SKM-1 (cell line): ENCODE data around the gene DGCR6L.
"Not testable (repeated sequence)": the region's sequence is repeated elsewhere in the genome, so short reads cannot be mapped to it uniquely, and the experiment has no call there.

Experiments used
- DNase-seq: peaks from one replicate; lab custom pipeline; 2025; ENCODE audit not compliant: unreplicated experiment; lab: John Stamatoyannopoulos, UW

The DGCR6L gene

DNA sequence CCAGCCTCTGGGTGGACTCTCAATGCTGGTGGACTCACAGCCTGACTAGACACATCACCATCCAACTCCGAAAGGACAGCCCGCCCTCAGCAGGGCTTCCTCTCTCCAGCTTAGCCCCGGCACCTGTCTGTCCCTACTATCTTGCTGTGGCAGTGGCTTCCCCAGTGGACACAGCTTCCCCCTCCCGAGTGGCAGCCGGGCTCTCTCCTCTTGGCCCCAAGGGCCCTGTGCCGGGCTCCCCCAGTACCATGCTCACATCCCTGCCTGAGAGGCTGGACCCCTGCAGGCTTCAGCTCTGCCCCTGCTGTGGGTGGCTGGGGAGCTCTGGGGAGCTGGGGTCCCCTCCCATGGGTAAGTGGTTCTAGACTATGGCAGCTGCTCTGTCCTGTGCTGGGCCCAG lies 9.1 kb downstream of the DGCR6L start:
- not testable (repeated sequence) for DNase-seq

DNA sequence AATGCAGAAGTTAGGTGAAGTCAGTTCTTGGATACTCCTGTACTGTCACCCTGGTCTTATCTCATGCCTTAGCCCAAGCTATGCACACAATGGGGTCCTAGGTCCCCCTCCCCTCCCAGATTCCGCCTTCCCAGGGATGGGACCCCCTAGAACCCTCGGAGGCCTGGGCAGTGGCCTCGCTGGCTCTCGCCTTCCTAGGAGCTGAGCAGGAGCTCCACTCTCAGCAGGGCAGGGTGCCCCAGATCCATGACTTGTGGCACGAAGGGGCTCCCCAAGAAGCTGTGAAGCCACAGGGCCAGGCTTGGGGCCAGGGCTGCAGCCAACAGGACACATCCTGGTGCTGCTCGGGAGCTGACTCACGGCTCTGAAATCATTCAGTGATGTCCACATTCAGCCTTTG lies 9.7 kb downstream of the DGCR6L start:
- DNase-seq = not testable (repeated sequence)

DNA sequence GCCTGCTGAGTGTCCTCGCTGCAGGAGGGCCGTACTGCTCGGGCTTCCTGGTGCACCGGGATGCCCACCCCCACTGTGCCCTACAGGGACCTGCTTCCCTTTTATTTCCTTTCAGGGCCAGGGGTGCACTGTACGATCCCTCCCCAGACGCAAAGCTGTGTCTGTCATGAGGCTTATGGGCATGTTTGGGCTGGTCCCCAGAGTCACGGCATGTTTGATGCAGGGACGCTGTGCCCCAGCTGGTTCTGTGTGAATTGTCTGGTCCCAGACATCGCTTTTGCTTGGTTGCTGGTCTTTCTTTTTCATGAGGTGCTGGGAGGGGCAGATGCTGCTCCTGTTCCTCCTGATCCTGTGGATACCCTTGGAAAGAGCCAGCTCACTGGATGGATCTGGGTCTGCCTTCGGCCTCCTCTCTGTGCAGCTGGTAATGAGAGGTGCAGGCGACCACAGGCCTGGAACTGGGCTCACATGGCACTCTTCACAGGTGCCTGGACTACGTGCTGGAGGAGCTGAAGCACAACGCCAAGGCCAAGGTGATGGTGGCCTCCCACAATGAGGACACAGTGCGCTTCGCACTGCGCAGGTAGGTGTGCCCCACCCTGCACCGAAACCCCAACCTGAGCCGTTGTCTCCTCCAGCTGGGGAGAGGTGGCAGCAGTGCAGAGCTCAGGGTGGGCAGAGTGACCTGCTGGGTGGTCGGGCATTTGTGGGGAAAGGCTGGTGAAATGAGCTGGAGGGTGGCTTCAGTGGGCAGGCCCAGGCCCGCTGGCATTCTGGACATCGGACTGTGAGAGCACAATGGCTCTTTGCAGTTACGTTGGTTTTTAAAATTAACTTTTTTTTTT lies 10.8 kb downstream of the DGCR6L start:
- DNase-seq = not testable (repeated sequence)

DNA sequence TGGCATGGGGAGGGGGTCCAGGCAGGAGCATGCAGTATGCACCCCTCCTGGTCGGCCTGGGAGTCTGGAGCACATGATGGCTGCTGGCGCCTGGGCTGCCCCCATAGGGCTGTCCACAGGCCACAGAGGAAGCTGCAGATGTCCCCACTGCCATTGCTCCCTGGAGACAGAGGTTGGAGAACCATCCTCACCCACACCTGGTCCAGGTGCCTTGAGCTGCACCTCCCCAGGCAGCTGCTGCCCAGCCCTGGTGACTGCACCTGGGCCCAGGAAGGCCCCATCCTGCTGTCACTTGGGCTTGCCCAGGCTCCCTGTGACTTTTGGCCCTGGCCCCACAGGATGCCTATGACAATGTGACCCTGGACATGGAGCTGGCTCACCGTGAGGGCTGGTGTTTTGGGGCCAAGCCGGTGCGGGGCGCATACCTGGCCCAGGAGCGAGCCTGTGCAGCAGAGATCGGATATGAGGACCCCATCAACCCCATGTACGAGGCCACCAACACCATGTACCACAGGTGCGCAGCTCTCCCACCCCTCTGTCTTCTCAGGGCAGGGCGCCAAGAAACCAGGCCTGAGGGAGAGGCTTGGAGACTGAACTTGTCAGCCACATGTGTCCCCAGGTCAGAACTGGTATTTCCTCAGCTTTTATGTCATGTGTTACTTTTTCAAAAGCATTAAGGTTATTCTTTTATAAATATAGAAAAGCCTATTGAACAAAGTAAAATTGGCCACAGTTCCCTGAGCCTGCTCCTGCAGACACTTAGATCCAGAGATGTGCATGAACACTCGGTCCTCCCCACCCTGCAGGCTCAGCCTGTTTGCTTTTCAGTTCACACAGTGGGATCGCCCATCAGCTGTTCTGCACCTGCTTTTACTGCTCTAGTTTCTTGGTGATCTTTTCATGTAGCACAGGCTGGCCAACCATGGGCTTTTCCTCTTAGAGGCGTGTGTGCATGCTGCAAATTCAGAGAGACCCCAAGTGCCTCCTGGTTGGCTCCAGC lies 12.1 kb downstream of the DGCR6L start:
- not testable (repeated sequence) for DNase-seq

DNA sequence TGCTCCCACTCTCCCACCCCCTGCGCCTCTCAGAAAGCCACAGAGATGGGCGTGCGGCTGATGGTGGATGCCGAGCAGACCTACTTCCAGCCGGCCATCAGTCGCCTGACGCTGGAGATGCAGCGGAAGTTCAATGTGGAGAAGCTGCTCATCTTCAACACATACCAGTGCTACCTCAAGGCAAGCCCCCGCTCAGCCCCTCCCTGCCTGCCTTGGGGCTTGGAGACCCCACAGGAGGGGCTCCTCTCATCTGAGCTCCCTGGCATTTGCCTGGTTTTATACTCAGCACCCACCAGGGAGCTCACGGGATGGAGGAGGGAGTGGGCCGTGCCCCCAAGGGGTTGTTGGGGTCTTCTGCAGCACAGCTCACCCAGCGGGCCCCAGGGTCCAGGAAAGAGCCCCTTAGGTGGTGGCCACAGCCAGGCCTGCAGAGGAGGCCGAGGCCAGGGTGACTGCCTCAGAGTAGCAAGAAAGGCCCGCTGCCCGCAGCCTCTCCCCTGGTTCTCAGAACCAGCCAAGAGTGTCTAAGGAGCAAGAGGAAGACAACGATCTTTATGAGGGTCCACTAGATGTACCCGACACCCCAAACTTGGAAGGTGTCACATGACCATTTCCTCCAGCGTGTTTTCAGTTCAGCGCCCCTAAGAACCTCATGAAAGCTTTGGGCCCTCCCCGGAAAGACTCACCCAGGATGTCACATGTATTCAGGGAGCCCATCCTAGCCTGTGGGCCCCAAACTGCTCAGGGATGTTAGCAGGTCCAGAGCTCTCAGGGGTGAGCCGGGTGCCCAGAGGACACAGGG lies 13.0 kb downstream of the DGCR6L start:
- DNase-seq = not testable (repeated sequence)

DNA sequence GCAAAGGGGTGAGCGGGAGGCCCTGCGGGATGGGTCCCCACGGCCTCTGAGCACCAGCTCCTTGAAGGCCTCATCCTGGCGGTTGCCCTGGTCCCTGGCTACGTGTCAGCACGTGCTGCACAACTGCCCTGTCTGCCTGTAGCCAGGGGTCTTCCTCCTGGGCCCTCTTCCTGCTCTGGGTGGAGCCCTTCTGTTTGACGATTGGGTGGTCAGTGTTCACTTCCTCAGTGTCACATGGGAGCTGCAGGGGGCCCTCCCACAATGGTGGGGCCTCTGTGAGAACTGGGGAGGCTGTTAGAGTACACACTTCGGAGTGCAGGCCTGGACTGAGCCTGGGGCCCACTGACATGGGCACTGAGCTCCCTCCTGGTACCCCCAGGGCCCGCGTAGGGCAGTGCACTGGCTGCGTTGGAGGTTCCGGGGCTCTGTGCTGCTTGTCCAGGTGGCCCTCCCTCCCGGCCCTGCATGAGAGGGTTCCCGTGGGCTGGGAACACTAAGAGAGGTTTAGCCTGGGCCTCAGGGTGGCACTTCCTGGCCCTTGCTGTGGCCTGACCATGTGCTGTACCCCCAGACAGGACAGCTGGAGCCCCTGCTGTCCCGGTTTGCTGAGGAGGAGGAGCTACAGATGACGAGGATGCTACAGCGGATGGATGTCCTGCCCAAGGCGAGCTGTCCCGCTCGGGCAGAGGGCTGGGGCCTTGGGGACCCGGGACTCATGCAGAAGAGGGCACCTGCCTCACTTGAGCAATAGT lies 13.8 kb downstream of the DGCR6L start:
- DNase-seq = no peak

DNA sequence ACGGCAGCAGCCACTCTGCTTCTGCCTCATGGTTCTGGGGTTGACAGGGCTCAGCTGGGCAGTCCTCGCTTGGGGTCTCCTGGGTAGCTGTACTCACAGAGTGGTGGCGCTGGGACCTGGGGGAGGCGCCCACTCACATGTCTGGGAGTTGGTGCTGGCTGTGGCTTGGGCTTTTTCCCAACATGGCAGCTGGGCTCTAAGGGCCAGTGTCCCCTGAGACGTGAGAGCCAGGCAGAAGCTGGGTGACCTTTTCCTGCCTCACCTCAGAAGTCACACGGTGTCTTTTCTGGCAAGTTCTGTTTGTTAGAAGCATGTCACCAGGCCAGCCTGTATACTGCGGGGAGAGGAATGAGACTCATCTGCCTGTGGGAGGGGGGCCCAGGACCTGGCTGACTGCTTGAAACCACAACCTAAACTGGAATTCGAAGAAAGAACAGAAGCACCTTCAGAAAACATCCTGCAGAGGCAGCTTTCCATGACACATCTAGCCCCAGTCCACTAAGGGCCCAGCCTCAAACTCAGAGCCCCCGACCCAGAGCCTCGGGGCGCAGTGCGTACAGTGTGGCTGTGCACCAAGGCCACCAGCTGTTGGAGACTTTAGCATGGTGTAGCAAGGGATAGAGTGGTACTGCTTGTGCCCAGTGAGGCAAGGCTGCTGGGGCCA lies 14.5 kb downstream of the DGCR6L start:
- not testable (repeated sequence) for DNase-seq

DNA sequence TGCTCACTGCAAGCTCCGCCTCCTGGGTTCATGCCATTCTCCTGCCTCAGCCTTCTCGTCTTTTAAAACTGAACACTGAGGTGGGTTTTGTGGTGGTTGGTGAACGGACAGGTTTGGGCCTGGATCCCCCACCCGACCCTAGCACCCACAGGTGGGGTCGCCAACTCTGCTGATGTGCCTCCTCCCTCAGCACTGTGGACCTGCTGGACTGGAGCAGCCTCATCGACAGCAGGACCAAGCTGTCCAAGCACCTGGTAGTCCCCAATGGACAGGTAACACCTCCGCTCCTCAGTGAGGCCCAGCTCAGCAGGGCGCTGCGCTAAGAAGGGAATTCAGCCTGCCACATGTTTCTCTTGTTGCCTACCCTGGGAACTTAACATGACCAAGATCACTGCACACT lies 15.2 kb downstream of the DGCR6L start:
- no peak for DNase-seq

DNA sequence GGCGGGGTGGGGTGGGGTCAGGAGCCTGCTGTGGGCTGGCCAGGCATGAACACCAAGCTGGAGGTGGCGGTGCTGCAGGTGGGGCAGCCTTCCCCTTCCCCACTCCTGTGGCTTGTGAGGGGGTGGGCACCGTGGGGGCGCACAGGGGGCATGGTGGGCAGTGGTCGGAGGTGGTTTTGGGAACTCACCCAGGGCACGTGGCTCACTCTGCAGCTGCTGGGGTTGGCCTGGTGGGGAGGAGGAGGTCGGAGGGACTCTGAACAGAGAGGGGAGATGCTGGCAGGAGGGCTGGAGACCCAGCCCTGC lies 16.7 kb downstream of the DGCR6L start:
- not testable (repeated sequence) for DNase-seq

DNA sequence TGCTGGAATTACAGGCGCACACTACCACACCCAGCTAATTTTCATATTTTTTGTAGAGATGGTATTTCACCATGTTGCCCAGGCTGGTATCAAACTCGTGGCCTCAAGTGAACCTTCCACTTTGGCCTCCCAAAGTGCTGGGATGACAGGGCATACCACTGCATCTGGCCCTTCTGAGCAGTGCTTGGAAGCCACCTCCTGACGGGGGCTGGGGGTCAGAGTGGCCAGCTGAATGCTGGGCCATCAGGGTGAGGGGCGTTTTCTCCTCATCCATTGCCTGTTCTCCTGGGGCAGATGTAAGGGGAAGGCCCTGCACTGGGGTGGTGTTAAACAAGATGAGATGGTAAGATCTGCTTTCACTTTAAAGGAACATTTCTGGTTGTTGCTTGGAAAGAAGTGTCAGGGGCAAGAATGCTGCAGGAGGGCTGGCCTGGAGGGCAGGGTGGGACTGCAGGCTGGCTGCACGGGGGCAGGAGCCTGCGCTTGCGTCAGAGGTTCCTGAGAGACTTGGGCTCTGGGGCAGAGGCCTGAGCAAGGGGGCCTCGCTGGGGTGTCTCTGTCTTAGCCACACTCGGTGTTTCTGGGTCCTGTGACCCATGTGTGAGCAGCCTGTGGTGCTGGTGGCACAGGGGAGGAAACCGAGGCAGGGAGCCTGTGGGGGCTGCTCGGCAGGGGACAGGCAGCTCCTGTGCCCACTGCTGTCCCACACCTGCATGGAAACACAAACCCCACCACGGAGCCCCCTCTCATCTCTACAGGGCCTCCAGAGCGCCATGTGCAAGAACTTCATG lies 17.2 kb downstream of the DGCR6L start:
- DNase-seq = no peak

DNA sequence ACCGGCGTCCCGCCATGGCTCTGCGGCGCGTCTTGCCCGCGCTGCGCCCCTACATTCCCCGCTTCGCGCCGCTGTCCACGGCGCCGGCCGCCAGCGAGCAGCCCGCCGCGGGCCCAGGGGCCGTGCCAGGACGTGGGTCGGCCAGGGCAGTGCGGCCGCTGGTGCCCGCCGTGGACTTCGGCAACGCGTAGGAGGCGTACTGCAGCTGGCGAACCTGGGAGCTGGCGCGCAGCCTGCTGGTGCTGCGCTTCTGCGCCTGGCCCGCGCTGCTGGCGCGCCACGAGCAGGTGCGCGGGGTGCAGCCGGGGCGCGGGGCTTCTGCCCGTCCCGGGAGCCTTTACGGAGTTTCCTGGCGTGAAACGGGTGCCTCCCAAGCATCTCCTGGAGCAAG lies 20.1 kb downstream of the DGCR6L start:
- DNase-seq = no peak

DNA sequence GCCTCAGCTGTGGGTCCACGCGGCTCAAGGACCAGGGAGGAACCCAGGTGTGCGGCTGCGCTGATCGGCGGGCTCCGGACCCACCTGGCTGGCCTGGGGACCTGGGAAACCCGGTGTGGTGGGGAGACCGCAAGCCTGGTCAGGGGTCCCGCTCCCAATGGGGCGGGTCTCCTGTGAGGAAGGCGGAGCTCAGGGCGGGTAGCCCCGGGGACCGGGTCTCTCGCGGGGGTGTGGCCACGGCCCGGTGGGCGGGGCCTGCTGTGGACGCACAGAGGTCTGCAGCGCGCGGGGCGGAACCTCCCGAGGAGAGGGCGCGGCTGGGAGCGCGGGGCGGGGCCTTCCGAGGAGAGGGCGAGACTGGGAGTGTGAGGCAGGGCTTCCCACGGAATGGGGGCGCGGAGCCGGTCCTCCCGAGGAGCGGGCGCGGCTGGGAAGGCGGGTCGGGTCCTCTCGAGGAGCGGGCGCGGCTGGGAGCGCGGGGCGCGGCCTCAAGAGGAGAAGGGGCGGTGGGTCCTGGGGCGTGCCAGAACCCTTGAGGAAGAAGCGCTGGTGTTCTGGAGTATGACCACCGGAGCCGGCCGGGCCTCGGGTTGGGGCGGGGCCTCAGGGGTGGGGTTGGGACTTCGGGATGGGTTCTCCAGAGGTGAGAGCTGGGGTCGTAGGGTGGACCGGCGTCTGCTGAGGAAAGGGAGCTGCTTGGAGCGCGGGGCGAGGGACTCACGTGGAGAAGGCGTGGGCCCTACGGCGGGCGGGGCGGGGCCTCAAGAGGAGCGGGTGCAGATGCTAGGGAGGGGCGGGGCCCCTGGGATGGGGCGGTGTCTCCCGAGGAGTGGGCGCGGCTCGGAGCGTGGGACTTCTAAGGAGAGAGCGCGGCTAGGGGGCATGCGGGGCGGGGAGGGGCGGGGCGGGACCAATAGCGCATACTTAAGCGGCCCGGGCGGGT lies 20.8 kb downstream of the DGCR6L start:
- DNase-seq = peak; percentile 58

DNA sequence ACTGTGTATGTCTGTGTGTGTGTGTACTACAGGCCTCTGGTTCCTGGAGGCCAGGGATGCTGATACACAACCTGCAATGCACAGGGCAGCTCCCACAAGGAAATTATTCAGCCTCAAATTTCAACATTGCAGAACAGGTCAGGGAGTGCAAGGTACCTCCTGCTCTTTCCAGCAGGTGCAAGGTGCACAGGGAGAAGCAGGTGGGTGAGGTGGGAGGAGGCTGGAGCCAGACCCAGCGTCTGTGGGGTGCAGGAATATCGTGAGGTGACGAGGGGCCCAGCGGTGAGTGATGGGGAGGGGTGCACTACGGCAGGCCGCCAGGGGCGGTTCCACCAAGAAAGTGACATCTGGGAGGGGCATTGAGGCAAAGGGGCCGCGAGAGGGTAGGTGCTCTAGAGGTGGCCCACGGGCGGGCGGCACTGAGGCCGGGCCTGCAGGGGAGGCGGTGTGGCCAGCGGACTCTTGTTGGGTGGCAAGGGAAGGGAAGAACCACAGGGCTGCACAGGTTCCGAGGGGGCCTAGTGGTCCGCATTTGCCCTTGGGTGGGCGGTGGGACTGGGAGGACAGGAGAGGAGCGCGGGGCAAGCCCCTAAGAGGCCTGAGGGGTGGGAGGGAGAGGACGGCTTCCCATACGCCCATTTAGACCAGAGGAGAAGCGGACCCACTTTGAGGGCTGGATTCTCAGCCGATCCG lies 21.6 kb downstream of the DGCR6L start:
- DNase-seq = no peak

DNA sequence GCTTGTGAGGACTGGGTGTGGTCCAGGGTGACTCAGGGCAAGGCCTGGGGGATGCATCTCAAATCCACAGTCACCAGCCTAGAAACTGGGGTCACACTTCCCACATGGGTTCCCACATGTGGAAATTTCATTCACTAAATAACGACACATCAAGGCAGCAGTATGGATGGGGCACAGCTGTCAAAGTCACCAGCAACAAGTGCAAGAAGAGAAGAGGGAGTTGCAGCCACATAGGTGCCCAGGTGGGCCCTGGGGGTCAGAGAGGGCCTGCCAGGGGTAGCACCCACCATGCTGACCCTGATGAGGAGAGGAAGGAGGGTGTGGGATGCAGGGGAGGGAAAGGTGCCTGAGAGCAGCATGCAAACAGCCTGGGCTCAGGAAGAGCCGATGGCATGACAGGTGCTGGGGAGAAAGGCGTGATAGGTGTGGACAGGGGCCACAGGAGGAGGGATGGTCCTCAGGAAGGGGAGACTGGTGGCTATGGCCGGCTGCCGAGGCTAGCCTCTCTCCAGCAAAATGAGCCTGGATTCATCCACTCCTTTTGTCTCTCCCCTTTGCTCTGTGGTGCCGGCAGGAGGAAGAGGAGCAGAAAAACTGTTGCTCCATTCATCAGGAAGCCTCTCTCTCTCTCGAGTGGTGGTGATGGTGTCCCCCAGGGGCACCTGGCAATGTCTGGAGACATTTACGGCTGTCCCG lies 22.3 kb downstream of the DGCR6L start:
- DNase-seq = no peak

DNA sequence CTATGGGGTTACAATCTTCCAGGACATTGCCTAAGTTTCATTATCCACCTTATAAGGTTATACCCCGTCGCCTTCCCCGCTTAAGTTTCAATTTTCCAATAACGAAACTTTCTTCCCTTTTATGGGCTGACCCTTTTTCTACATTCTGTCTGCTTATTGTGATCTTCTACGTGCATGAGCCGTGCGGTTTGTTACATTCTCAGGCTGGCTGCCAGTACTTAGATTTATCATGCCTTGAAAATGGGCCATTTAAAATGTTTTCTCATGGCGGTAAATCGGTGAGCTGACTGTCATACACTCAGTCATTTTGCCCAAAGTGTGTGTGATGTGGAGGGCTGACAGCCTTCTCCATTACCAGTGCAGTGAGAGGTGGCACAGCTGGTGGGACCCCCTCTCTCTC lies 23.3 kb downstream of the DGCR6L start:
- DNase-seq = no peak

DNA sequence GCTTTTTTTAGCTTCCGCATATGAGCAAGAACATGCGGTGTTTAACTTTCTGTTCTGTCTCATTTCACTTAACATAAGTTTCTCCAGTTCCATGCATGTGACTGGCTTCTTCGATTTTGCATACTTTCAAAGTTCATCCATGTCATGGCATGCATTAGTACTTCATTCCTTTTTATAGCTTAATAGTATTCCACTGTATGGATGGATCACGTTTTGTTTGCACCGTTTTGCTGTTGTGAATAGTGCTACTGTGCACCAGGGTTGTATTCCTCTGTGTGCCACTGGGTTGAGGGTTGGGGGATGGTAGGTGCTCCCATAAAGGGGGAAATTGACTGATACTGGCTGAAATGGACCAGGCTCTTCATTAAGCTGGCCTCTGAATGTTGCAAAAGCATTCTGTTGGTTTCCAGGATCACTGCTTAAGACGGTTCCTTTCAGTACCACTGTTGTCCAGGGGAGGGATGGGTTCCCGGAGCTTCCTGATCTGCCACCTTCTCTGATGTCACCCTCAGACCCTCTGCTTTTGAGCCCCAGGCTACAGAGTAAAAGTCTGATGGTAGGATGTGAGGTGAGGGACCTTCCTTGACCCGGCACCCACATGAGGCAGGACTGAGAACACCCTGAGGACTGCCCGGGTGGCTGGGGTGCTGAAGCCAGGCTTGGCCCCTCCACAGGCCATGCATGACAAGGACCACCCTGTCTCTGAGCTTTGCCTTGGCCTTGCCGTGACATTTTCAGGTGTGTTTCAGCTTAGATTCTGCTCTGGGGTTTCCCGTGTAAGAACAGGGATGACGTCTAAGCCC lies 24.4 kb downstream of the DGCR6L start:
- no peak for DNase-seq
